Endometrium (tissue), 2 donors: ENCODE measurements around the gene MAN1C1.
"Not testable (repeated sequence)": the region's sequence is repeated elsewhere in the genome, so short reads cannot be mapped to it uniquely, and the experiment has no call there.

ENCODE experiments used
- FAIRE-seq: peaks from 2 replicates; lab custom pipeline; 2012; peaks lifted over from hg19 to GRCh38; lab: Jason Lieb, UNC
- donor health status: control.
- donor health status: control.

The MAN1C1 gene

DNA sequence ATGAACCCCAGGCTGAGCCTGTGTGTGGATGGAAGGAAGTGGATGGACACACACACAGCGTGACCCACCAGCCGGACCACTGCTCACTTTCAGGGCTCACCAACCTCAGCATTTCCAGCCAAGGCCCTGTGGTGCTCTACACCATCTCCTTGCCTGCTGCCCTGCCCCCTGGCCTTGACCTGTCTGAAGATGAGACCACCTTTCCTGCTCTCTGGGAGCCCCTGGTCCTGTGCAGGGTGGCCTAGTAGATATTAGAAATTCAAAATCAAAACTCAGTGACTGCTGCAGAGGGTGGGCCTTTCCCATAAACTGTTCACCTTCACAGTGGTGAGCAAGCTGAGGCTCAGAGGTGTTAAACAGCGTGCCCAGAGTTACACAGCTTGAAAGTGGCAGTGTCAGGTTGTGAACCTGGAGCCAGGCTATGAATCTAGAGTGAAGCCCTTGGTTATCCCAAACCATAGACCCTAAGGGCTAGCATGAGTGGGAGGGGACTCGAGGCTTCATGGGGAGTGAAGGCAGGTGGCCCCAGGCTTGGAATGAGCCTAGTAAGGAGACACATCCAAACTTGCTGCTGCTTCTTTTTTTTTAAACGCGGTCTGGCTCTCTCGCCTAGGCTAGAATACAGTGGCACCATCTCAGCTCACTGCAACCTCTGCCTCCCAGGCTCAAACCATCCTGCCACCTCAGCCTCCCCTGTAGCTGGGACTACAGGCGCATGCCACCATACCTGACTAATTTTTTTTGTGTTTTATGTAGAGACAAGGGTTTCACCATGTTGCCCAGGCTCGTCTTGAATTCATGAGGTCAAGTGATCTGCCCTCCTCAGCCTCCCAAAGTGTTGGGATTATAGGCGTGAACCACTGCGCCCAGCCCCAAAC lies 41.5 kb downstream of the MAN1C1 start:
- no peak for FAIRE-seq

DNA sequence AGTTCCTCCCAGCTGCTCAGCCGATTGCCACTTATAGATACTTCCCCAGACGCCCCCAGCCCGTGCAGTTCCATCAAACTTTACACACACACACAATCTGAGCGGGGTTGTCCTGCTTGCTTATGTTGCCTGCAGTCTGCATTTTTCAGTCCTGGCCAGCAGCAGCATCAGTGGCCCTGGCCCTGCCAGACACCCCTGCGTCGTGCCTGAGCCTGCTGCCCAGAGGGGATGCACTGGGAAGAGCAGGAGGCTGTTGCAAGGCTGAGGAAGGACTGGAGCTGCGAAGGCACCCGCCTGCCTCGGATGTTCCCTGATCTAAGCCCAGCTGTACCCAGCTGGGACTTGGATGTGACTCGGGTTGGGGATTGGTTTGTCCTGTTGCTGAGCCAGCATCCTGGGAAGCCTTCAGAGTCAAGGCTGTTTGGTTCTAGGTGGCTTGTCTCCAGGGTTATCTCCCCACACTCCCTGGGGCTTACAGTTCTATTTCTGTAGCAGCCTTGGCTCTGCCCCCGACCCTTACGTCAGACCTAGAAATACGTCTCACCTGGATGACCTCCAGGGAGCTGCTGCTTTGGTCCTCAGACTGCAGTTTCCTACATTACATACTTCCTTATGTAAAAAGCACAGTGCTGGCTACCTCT lies 42.3 kb downstream of the MAN1C1 start:
- FAIRE-seq: no peak

DNA sequence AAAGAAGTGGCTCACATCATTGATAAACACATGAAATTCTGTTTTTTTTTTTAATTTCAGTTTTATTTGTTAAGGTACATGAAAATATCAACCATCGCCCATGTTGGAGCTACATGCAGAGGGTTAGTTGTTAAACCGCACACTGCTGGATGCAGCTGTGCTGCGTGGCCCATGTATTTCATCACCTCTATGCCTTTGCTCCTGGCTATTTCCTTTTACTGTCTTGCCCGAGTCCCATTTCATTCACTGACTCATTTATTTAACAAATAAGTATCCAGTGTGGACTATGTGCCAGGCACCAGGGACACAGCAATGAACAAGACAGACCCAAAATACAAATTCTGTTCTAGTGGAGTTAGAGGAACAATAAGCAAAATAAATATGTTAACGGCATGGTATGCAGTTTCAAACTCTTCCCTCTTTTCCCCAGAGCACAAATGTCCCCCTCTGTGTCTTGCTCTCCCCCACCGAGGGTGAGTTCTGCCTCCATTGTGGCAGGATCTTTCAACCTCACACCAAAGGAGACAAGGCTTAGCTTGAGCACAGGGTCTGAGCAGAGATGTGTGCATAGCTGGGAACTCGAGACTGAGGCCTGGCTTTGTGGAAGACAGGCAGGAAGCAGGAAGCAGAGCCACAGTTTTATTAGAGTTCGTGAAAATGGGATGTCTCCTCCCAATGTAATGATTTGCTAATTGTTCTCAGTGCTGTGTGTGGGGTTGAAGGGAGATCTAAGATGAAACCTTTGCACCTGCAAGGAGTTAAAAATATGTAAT lies 44.6 kb downstream of the MAN1C1 start:
- FAIRE-seq: no peak

DNA sequence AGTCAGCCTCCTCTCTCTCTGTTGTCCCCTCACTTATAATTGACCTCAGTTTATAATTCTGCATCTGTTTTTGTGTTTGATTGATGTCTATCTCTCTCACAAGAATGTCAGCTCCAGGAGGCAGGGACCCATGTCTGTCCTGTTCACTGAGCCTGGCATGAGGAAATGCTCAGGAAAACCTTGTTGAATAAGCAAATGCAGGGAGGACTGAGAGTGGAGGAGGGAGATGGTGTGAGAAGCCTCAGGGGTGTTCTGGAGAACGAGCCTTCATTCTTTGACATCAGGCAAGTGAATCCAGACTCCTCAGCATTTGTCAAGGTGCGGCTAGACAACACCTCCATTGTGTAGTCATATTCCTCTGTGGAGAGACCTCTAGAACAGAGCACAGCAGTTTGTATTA lies 45.5 kb downstream of the MAN1C1 start:
- no peak for FAIRE-seq

DNA sequence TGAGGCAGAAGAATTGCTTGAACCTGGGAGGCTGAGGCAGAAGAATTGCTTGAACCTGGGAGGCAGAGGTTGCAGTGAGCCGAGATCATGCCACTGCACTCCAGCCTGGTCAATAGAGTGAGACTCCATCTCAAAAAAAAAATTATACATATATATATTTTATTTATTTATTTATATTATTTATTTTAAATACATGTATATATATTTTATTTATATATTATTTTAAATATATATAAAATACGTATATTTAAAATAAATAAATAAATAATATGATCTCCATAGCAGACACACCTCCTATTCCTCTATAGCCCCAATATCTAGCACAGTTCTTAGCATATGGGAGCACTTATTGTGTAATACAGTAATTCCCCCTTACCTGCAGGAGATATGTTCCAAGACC lies 46.4 kb downstream of the MAN1C1 start:
- not testable (repeated sequence) for FAIRE-seq

DNA sequence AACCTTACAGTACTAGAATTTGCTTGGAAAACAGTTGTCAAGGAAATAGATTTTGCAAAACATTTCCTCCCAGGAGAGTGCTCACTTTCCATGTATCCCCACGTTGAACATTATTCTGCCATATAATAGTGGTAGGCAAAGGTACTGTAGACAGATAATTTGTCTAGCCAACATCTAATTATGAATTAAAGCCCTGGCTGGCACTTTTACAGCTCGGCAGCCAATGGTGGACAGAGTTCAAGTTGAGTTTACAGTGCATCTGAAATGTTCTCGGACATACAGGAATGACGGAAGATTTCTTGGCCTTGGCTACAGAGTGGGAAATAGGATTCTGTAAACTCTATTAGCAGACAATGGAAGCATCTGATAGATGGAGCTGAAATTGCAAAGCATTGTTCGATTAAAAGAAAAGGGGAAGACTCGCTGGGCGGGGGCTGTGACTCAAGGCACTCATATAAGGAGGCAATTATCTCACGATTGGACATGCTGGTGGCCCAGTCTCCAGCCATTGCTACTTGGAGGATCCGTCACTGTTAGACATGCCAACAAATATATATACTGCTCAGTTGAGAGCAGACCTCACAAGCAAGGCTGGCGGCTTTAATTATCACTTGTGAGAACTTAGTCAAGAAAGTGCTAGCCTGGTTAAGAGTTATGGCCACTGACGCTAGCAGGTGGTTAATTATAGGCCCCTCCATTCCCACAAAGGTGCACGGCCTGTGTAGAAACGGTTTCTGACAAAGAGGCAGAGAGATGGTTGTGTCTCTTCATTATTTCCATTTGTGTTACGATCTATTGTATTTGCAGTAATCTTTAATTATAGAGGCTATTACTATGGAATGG lies 48.0 kb downstream of the MAN1C1 start:
- no peak for FAIRE-seq

DNA sequence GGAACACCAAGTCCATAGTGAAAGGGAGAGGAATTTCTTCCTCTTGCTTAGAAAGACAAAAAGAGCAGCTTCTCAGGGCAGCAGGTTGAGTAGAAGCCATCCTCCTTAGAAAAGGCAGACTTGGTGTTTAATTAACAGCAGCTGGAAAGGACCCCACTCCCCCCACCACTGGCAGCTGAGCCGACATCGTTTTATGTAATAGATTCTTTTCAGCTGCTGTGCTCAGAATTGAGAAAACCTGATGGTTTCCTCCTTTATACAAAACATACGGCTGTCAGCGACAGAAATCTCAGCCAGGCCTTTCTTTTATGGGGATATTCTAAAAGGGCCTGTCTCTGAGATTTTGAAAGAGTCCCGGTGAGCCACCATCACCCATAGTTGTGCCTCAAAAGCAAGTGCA lies 49.9 kb downstream of the MAN1C1 start:
- FAIRE-seq: peak; percentile 29

DNA sequence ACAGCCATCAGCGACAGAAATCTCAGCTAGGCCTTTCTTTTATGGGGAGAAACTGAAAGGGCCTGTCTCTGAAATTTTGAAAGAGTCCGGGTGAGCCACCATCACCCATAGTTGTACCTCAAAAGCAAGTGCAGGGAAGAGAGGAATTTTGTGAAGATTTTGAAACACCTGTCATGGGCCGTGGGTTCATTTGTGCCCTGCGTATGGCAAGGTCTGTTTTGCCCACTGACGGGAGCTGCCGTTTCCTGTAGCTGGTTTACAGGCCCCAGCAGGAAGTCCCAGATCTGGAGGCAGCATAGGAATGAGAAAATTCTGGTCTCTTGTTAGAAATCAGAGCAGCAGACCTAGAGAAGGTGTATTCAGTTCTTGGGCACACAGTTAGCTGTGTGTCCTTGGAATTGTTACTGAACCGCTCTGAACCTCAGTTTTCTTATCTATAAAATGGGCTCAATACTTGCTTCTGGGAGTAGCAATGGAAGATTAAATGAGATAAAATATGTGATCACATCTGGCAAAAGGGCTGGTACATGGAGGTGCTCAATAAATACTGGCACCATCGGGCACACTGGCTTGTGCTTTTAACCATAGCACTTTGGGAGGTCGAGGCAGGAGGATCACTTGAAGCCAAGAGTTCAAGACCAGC lies 52.5 kb downstream of the MAN1C1 start:
- FAIRE-seq: no peak

DNA sequence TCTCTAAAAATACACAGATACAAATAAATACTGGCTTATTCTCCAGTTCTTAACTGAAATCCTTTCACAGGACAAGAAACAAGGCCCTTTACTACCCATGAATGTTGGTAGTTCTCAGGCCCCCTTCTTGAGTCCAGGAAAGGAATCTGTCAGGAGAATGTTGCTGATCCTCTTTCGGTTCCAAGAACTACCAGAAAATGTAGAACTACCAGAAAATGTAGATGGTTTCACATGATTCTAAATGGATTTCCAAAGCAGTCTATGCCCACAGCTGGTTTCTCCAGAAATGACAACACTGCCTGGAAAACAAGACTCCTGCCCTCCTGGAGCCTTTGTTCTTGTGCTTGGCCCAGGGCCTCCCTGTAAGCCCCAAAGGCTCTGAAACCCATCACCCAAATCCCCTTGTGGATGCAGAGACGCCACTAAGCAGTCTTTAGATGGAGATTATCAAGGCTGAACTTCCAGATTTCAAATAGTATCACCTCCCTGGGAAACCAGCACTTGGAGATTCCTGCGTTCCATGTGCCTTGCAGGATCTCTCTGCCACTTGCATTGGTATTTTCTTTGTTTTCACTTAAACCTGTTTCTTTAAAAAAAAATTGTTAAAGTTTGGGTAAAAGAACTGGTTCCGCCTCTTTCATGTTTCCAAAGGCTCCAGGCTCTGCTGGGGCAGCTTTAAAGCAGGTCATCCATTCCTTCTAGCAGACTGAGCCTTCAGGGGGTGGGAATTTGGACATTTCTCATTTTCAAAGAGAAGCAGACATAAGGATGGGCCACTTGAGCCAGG lies 53.4 kb downstream of the MAN1C1 start:
- FAIRE-seq: no peak

DNA sequence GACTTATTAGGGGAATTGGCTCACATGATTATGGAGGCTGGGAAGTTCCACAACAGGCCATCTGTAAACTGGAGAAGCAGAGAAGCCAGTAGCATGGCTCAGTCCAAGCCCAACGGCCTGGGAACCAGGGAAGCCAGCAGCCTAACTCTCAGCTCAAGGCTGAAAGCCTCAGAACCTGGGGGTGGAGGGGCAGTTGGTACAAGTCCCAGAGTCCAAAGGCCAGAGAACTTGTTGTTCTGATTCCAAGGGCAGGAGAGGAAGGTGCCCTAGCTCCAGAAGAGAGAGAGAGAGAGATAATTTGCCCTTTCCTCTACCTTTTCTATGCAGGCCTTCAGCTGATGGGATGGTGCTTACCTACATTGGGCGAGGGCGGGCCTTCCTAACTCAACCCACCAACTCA lies 55.3 kb downstream of the MAN1C1 start:
- FAIRE-seq: no peak

DNA sequence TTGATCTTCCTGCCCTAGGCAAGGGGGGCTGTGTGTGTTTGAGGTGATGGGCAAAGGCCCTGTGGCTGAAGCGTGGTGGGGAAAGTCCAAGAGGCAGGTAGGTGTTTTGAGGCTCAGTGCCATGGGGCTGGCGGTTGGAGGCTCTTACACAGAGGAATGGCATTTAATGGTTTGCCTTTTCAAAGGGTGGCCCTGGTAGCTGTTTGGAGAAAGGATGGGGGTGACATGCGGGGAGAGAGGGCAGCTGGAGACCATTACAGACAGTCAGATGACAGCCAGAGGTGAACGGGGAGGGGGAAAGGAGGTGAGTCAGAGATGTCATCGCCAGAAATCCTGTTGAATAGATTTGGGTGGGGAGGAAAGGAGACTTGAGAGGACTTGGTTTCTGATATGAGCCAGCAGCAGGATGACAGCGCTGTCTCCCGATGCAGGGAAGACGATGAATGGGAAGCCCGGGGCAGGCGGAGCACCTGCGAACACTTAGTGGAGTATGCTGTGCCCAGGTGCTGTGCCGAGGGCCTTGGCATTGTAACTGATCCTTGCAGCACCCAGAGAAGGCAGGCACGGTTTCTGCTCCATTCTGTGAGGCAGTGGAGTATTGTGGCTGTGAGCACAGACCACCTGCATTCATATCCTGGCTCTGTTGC lies 56.3 kb downstream of the MAN1C1 start:
- FAIRE-seq: no peak

DNA sequence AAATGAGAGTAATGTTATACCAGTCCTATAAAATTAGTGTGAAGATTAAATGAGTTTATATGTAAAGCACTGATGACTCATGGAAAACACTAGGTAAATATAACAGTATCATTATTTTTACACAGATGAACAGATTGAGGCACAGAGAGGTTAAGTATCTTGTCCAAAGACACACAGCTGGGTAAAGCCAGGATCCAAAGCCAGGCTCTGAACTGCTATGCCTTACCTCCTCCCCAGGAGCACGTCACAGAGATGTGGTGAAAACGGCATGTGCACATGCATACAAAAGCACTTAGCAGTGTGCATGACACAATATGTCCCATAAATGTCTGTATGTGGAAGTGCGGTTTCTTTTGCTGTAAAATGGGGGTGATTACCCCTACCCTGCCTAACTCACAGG lies 56.9 kb downstream of the MAN1C1 start:
- FAIRE-seq: no peak

DNA sequence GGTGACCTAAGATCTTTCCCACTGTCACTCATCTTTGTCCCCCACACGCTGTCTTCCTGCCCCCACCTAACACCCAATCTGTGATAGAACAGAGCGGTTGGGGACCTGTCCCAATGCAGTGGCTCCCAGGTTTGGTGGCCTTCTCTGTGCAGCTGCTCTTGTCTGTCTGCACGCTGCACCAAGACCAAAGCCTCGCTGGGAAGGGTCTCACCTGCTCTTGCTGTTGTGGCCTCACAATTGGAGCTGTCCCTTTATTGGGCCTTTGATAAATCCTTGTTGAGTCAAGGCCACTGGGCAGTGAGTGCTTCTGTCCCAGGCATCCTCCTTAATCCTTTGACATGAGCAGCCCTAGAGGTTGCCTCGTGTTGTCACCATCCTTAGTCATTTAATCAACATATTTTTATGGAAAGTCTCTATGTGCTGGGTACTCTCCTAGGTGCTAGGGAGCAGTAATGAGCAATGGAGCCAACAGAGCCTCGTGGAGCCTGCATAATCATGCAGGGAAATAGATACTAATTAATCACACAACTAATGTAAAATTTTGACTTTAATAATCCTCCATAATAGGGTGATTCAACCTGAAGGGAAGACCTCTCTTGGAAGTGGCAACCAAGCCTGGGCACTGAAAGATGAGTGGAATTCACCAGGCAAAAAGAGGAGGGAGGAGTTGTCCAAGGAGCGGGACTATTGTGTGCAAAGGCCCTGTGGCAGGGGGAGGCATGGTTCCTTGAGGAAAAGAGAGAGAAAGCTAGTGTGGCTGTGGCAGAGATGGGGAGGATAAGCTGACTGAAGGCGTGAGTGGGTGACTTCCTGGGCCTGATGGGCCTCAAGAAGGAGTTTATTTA lies 57.6 kb downstream of the MAN1C1 start:
- FAIRE-seq: no peak

DNA sequence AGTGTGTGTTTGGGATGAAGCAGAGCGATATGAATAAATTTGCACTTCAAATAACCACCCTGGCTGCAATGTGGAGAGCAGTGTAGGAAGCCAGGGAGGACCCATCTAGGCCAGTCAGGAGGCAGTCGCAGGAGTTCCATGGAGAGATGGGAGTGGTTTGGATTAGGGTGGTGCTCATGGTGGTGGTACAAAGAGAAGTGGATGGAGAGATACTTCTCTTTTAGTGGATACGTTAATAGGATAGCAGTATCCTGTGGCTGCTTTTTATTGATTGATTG lies 58.2 kb downstream of the MAN1C1 start:
- FAIRE-seq: no peak

DNA sequence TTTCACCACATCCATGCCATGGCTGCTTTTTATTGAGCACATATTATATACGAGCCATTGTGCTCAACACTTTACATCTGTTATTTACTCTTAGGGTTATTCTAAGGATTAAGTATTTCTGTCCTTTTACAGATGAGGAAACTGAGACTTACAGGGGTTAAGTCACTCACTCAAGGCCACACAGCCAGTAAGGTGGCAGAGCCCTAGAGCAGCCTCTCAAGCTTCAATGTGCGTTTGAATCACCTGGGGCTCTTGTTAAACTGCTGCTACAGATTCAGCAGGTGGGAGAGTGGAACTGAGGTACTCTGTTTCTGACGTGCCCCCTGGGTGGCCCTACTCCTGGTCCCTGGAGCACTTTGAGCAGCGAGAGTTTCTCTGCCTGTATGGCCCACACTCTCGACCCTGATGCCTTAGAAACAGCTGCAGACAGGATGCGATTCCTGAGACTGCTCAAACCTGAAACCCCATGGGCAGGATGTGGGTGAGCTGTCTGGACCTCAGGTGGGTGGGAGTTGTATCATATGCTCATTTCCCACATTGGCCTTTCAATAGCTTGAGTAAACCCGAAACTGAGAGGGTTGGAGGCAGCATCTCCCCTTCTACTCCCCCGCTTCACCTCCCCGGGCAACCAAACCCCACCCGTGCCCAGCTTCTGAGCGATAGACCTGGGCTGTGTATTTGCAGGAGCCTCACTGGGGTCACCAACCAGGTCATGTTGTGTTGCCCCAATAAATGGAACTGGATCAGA lies 59.3 kb downstream of the MAN1C1 start:
- no peak for FAIRE-seq

DNA sequence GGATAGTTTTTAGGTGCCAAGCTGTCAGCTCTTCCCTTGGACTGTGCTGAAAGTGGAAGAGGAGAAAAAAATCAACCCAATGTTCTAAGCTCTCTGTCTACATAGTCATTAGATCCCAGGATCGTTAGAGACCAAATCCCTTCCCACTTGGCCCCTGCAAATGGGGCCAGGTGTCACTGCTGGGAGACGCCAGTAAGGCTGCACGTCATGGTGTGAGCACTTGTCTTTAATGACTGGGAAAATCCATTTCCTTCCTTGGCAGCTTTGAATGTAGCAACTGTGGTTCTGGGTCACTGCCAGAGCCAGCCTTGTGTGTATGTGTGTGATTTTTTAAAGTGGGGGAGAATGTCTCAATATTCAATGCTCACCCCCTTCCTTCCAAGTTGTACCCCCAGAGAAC lies 59.9 kb downstream of the MAN1C1 start:
- FAIRE-seq: no peak

DNA sequence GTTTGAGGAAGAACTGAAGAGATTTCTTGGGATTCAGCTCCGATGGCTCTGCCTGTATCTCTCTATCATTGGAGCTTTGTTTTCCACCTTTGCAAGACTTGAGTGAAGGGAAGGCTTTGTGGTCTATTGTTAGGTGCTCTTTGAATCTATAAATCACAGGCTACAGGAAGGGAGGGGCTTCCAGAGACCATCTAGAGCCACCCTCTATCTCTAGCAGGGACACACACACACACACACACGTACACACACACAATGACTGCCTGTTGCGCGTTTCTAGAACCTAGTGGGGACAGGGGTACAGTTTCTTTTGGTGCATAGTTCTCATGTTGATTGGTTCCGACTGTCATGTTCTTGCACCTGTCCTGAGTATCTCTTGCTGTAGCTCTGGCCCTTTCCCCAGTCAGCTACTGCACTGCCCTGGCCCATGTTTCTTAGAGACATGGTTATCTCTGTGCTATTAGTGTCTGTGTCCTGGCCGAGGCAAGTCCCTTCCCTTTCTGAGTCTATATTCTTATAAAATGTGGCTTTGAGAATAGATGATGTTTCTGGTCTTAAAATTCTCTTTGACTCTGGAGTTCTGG lies 60.7 kb downstream of the MAN1C1 start:
- no peak for FAIRE-seq

DNA sequence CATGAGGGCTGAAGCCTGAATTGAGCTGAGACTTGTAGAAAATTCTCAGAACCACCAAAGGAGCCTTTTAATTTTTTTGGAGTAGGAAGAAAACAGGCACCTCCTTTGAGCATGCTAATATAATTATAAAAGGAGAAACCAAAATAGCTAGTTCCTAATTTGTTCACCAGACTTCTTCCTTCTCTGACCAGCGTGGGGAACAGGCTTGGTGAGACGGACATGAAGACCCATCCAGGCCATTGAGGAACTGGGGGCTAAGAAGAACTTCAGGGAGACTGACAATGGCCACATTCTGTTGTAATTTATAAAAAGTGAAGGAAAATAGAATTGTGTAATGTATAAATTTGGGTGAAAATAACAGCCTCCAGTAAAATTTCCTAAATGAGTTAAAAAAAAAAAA lies 62.6 kb downstream of the MAN1C1 start:
- no peak for FAIRE-seq
